GM06990 (cell line): ENCODE results near the gene CDA.

ENCODE experiments used
- DNase-seq: peaks from one replicate; pipeline ENCODE4 v3.0.0-alpha.2; 2011; ENCODE audit not compliant: insufficient read length; ENCODE audit errors: extremely low read depth
- H3K27me3 ChIP-seq: replicated peaks from 2 replicates; pipeline ENCODE4 v1.6.0; 2011; ENCODE audit warnings: low read length; ENCODE audit not compliant: control insufficient read depth, insufficient read depth
- H3K36me3 ChIP-seq: 2 replicates; pipeline ENCODE4 v1.5.1; 2011; ENCODE audit warnings: low read length; ENCODE audit not compliant: control insufficient read depth, insufficient read depth
- H3K4me3 ChIP-seq: replicated peaks from 2 replicates; pipeline ENCODE4 v1.5.1; 2011; ENCODE audit warnings: low read depth, mild to moderate bottlenecking, control low read depth, low read length
- CTCF ChIP-seq: IDR thresholded peaks from 2 replicates; pipeline ENCODE4 v1.5.1; 2011; ENCODE audit warnings: low read length, control low read depth, mild to moderate bottlenecking, inconsistent platforms; ENCODE audit not compliant: insufficient read depth, poor library complexity, severe bottlenecking

CDA gene

GRCh38 chr1:20596106-20596505, 7.2 kb downstream of the CDA start:
- Histone ChIP-seq H3K27me3 (peaks cover 2% of the 10 kb centered on the region), H3K4me3 (no peak overlapping the region), H3K36me3 (no peaks in the 10 kb centered on the region)
- no peak for TF ChIP-seq CTCF
- no peak for DNase-seq

- Histone ChIP-seq H3K36me3 (no peaks in the 10 kb centered on the region), H3K4me3 (no peak overlapping the region), H3K27me3 (peaks cover 2% of the 10 kb centered on the region; the same call in 1 of the 2 replicates)
- DNase-seq, result no peak
- no peak for TF ChIP-seq CTCF
Observed at GRCh38 chr1:20597650-20598049, 8.8 kb downstream of the CDA start.

GRCh38 chr1:20600156-20600555, 11.3 kb downstream of the CDA start:
- H3K36me3 ChIP-seq, result no peaks in the 10 kb centered on the region
- TF ChIP-seq CTCF, result no peak
- DNase-seq, result no peak
- no peaks in the 10 kb centered on the region for H3K27me3 ChIP-seq
- no peak overlapping the region for H3K4me3 ChIP-seq

GRCh38 chr1:20601129-20601825, 12.4 kb downstream of the CDA start:
- H3K4me3 ChIP-seq, result no peak overlapping the region
- no peak for TF ChIP-seq CTCF
- DNase-seq, result no peak
- H3K36me3 ChIP-seq, result no peaks in the 10 kb centered on the region
- no peaks in the 10 kb centered on the region for H3K27me3 ChIP-seq

- no peak overlapping the region for H3K4me3 ChIP-seq
- no peaks in the 10 kb centered on the region for H3K27me3 ChIP-seq
- no peak for DNase-seq
- no peaks in the 10 kb centered on the region for H3K36me3 ChIP-seq
- TF ChIP-seq CTCF, result no peak
Observed at GRCh38 chr1:20602851-20603450, 14.1 kb downstream of the CDA start.
